Stimulated activated CD8-positive, alpha-beta memory T cell treated with anti-CD3 and anti-CD28 coated beads, Interleukin-12 subunit alpha, Interleukin-12 subunit beta, amount 100 ng/mL, for 4 hours (primary cell): ENCODE results near the gene BCAR3.

ENCODE experiments used
- DNase-seq: peaks from one replicate; pipeline ENCODE4 v3.0.0-alpha.2; 2020; ENCODE audit warnings: low read depth

BCAR3 gene

DNA sequence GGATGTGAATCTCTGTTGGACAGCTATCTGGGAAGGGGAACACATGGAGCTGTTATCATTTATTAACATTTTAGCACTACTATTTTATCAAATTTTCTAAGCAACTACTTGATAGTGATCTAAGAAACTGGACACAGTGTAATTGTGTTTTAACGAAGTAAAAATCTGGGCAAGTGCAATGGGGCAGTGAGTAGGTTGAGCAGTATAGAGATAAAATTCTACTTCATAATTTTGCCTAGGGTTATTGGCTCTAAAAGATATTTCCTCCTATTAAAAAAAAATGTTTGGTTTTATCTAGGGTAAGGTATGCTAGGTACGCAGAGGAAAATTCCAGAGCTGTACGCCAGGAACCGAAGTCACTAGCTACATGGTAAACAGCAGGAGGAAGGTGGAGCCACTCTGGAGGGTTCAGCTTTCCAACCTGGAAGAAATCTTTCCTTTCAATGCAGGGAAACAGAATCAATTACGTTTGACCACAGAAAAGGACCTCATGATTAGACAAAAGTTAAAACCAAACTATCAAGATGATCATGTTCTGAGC, 43.3 kb downstream of the BCAR3 start:
- no peak for DNase-seq

DNA sequence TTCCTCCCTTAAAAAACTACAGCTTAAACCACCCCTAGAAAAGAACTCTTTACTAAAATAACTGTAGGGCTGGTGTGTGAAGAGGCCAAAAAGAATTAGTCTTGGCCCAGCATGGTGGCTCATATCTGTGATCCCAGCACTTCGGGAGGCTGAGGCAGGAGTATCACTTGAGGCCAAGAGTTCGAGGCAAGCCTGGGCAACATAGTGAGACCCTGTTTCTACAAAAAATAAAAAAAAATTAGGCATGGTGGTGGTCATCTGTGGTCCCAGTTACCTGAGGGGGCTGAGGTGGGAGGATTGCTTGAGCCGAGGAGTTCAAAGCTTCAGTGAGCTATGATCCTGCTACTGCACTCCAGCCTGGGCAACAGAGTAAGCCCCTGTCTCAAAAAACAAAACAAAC, 44.9 kb downstream of the BCAR3 start:
- DNase-seq: no peak

DNA sequence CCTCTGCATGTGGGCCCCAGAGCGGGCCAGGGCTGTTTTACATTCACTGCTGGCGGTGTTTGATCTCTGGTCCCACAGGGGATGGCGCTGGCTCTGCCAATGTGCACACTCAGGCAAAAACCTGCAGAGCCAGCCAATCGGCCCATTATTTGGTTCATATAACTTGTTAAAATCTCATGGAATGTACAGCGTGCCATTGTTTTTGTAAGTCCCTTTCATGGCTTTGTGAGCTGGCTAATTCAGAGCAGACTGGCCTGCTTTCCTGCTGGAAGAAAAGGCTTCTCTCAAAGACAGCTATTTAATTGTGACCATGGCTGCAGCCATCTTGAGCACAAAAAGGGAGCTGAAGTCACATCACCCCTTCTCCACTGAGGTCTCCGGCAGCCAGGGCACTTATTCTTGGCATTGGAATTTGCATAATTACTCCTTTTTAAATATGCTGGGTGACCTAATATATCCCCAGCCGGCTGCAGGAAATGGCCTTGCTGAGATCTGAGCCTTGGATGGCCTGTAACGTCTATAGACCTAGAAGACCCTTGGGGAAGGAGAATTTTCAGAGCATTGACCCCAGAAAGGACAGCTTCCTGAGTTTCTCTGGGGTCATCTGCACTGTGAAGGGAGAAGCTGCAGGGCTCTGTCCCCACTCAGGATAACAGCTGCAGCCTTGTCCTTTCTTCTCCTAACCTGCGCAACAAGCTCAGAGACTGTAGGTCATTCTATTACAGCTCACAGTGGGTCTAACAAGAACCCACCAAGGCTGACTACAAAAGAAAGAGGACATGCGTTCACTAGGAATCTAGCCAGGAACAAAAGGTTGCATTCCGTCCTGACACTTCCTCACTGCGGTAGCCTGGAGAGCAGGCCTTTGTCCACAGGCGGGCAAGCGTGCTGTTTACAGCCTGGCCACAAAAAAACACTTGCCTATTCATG, 45.8 kb downstream of the BCAR3 start:
- no peak for DNase-seq

DNA sequence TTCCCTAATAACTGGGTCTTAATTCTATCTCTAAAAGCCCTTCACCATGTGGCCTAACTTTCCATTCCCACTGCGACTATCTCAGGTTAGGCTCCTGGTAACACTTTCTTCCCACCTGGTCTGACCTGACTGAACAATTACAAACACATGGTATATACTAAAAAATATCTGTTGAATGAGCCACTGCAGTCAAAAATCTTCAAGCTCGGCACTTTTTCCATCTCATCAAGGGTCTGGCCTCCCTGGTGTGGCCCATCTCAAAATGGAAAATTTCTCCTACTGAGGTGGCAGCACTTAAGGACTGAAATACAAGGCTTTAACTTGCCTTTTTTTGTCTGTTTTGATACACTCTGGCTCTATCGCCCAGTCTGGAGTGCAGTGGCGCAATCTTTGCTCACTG, 48.3 kb downstream of the BCAR3 start:
- DNase-seq: no peak

DNA sequence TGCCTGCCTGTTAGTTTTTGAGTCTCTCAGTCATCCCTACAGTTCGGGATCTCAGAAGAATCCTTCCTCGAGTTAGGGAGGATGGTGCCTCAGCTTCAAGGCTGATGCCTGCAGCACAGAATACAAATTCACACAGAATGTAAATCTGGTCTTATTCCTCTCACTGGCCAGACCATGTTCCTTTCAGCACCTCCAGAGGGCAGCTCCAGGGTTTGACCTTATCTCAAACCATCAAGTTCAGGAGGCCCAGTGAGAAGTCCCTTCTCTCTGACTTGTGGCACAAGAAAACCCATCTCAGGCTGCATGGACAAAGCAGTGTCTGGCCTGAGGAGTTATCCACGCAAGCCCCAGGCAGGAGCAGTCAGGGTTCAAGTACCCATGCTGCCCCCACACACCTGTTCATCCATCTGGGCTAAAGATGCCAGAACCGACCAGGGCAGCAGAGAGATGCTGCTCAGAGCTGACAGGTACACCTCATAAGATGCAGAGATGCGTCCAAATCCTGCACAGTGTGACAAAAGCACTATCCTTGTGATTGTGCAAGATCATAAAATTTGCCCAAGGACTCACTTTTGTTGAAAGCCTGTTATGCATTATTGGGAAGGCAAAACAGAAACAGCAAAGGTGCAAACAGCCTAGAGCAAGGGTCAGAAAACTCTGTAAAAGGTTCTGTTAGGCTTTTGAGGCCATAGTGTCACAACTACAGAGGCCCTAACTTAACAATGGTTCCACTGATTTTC, 49.8 kb downstream of the BCAR3 start:
- no peak for DNase-seq

DNA sequence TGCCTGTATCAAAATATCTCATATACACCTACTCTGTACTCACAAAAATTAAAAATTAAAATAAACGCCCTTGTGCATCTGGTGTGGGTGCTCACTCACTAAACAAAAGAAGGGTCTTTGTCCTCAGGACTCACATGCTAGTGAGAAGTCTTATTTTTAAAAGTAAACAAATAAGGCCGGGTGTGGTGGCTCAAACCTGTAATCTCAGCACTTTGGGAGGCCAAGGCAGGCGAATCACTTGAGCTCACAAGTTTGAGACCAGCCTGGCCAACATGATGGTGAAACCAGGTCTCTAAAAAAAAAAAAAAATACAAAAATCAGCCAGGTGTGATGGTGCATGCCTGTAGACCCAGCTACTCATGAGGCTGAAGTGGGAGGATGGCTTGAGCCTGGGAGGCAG, 51.5 kb downstream of the BCAR3 start:
- DNase-seq: no peak

DNA sequence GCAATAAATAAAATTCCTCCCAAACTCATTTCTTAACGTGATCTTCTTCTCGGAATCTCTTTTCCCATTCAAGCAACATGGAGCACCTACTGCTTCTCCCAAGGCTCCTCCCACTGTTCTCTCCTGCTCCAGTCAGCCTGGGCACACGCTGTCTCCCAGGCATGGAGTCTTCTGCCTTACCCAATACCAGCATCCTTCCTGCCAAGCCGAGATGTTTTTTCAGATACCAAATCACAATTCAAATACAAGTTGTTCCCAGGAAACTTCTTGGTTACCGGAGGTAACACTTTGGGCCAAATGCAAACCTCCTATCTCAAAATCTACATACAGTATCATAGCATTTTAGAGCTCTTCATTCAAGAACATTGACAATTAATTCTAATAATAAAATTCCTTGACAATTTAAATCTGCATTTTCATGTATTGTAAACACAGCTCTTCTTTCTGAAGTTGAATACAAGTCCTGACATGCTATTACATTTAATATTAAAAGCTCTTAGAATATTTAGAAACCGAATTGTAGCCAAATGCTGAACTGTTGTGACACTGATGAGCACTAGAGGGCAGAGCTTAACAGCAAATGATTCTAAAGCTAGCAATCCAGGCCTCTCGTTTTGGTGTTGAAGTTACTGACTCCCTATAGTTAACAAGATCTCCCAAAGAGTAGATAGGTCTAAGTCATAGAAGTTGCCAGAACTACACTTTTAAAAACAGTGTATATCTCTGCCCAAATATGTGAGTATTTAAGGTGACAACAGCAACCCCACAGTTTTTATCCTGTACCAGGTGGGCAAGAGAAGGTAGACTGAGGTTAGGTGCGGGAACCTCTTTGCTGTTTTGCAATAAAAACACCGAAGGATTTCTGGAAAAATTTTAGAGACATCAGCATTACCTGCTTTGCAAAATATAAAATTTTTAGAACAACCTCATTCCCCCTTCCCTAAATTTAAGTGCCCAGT, 52.3 kb downstream of the BCAR3 start:
- DNase-seq: no peak

DNA sequence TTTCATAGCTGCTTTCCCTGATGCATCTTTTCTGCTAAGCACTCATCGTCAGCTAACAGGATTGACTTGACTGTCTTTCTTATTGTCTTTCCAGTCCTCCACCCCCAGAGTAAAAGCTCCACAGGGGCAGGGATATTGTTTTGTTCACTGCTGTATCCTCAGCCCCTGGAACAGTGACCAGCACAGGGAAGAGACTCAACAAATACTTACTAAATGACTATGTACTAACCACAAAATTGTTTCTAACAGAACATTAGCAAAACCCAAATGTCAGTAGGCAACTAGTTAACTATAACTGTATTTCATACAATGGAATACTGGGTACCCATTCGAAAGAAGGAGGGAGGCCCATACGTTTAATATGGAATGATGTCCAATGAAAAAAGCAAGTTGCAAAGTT, 53.0 kb downstream of the BCAR3 start:
- DNase-seq: no peak

DNA sequence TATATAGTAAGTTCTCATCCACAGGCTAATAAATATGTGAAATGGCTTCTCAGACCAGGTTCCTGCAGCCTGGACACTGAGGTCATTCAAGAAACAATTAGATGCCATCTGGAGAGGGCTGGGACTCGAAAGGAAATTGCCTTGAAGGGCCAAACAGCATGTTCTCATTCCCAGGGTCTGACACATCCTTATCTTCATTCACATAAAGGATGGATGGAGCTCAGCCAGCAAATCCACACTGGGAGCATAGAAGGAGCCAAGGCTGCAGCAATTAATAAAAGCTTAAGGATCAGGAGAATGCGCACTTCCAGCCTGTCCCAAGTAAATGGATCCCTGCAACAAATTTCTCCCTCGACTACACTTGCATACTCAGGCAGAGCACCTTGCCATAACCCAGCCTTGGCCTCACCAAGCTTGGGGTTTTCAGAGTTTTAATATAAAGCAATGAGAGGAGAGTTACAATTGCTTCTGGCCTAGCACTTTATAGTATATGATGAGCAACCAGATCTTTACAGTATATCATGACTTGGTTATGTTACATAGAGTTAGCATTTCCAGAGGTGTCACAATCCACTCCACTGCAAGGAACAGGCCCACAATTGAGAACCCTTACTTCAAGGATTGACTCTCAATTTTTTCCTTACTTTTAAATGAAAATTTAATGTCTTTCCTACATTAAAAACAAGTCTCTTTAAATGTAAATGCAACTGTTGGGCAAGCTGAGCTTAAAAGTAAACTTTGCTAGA, 55.9 kb downstream of the BCAR3 start:
- DNase-seq: no peak

DNA sequence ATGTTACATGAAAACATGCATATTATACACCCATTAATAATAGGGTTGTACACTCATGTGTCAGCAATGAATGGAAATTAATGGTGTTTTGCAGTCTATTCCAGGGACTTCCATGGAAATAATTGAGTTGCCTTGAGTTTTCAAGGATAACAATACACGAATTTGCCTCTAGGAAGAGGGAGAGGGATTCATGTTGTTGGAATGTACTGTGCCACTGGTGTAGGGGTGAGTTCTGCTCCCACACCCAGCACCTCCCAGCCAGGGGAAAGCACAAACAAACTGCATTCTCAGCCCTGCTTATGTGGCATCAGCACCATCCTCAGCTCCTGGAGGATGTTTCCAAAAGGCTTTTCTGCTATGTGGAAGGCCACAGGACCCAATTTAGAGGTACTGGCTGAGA, 57.8 kb downstream of the BCAR3 start:
- DNase-seq: no peak

DNA sequence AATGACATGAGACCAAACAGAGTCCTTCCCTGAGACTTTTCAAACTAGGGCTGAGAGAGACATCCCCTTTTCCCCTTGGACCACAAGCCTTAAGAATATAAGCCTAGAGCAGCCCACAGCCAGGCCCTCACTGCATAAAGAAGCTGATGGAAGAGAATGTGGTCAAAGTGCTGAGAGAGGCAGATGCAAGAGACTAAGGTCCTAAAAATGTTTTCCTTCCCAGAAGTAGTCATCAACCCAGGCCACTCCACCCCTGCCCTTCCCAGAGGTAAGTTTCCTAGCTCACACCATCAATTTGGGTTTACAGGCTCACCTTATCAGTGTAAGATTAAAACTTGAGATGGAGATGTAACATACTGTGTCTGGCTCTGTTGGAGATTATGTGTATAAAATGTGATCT, 58.2 kb downstream of the BCAR3 start:
- DNase-seq: no peak

DNA sequence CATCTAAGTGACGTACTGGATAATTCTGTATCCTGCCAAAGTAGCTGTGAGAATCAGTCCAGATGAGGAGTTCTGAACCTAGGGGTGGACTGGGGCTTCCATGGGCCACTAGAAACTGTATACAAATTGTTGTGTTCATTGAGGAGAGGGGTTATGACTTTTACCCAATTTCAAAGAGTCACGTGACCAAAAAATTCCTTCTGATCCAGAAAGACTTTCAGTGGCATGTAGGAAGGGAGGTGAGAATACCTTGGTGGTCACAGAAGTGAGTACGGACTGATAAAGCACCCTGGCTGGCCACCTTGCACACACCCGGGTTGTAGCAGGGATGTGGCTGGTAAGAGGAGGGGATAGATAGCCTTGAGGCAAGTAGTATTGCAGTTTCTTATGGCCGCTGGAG, 60.4 kb downstream of the BCAR3 start:
- DNase-seq: no peak

DNA sequence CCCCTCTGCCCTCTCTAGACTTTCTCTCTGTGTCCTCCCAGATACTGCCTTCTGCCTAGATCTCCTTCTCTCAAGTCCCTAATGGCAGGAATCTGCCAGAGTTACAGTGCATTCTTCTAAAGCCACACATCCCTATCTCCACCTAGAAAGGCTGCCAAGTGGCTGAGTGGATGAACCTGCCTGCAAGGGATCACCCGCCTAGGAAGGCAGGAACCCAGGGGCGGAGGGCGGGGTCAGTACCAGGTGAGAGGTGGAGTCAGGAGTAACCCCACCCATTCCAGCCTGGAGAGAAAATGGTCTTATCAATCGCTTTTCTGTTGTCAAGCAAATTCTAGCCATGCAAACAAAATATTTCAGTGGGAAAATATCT, 60.8 kb downstream of the BCAR3 start:
- no peak for DNase-seq

DNA sequence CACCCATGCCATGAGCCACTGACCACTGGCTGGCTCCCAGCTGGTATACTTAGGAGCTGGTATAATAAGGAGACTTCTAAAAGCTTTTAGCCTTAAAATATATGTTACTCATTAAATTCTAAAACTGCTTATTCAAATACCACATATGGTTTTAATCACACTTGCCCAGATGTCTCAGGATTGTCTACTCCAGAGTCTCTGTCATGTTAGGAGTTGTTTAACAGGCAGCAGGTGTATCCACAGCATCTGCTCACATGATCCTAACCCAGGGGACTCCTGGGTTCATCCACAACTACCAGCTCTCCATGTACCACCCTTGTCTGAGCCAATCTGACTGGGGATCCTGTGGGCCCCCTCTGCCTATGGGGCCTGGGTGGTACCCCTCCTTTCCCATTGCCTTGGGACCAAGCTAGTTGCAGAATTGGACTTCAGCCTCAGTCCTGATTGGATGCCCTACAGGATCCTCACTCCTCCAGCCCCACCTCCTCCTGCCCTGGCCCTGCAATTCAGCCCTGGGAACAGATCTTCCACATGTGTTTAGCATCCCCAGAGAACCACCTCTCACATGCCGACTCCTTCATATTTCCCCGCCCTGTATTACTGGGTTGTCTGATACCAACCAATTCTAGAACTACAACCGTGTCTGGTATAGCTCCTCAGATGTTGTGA, 61.3 kb downstream of the BCAR3 start:
- DNase-seq: no peak

DNA sequence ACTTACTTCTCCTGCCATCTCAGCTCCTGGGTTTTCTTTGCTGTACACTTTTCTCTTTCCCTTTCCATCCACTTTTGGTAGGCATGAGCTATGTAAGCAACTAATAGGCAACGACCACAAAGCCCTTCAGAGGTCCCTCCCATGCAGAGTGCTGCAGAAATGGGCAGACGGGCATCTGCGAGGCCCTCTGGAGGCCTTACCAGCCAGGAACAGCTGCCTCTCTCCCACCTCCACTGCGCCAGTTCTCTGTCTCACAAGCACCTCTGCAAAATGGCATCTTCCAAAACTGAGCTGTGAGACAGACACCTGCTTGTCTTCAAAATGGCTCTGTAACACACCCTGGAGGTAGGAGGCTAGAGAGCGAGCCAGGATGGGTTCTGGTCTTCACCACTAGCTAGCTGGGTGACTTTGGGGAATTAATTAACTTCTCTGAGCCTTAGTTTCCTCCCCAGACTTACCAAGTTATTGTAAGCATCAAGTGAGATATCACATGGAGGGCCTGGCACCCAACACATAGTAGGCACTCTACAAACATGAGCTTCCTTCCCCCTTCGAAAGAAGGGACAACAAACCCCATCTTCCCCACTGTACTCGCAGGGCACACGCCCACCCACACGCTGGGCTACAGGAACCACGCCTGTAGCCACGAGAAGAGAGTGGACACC, 62.0 kb downstream of the BCAR3 start:
- no peak for DNase-seq

DNA sequence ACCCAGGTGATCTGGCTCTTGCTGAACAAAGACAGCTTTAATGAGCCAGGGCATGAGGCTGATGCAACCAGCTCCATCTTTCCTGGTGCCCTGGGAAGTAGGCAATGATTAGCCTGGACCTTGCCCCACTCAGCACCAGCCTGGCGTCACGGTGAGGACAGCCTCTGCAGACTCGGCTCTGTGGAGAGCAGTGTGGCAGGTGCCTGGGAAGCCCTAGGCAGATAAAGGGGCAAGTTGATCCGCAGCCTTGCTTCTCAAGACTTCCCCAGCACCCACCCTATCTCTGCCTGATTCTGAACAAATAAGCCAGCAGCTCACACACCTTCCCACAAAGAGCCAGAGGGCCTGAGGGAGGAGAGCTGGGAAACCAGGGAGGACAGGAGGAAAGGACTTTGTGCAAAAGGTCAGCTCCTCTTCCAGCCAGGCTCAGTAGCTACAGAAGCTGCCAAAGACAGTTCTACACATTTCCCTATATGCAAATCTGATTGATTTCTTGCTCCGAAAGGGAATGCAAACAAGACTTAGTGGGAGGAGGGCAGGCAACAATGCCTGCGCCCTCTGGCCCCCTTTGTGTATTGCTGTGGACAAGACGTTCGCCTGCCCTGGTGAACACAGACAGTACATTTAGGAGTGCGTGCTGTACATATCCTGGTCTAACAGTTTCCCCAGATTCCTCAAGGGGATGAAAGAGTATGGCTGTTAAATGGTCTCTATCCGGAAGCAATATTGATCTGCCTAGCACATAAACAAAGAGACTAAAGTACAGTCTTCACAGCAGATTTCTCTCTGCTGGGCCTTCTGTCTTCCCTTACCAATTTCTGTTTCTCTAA, 63.8 kb downstream of the BCAR3 start:
- DNase-seq: no peak

DNA sequence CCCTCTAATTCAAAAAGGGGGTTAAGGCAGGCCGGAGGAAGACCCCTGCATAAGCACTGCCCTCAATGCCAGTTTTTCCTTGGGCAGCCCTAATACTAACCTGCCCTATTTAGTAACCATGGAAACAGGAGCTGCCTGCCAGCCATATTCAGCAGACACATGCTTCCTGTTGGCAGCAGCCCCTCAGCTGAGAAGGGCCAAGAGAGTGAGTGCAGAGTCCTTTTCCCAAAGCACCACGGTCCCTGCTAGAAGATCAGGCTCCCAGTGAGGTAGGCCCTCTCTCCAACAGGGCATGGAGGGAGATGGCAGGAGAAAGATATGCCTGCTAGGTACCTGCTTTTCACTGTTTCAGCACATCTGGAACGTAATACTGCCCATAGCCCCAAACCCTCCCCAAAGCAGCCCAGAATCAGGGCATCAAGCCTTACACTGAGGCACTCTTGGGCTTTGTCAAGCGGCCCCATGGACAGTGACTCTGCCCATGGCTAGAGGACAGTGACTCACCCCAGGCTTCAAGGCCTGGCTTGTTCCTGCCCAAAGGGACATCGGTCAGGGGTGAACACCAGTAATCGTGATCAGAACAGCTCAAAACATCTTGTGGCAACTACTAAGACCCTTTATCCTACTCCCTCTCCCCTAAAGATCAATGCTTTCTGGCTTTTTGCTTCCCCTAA, 64.5 kb downstream of the BCAR3 start:
- no peak for DNase-seq

DNA sequence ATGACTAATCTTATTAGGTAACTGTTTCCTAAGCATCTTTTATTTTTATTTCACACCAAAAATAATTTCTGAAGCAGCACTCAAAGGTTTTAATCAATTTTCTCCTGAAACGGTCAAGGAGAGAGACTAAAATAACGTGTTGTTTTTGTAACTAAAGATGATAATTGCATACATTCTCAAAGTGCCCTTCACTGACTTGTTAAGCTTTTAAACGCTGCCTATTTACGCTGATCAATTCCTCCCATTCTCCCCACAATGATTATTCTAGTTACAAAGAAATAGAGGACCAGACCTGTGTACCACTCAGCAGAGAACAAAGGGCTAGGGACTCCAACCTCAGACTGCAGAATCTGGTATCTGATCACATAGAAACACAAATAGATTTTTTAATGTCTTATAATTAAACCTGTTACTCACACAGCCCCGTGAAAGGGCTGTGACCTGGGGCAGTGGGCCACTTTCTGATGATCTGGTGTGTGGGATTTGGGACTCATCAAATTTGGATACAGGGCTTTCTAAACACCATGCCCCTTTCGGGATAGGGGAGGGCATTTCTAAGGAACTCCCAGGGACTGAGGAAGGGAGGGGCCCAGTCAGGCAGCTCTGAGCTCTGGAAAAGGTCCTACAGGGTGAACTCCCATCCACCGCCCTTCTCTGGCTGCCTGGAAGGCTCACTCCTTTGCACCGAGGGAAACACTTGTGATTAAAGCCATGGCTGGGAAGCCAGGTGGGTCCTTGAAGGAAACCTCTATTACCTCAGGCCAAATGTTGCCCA, 65.2 kb downstream of the BCAR3 start:
- DNase-seq: no peak
